AG10803 (cell line): ENCODE measurements around the gene ASIC5.
A peak's percentile ranks its signal among the peaks of the same experiment; 100 is the strongest.
"Not testable (repeated sequence)": the region's sequence is repeated elsewhere in the genome, so short reads cannot be mapped to it uniquely, and the experiment has no call there.

ENCODE experiments used
- DNase-seq: peaks from one replicate; pipeline ENCODE4 v3.0.0; 2010; ENCODE audit warnings: low read depth
- H3K4me3 ChIP-seq: 2 replicates; pipeline ENCODE4 v1.5.1; 2011; ENCODE audit warnings: mild to moderate bottlenecking, low read length, control low read depth
- TF ChIP-seq, protein P1 (sequence below): conservative IDR thresholded peaks from 2 replicates; pipeline ENCODE4 v1.5.1; 2011; ENCODE audit warnings: mild to moderate bottlenecking, low read length, control low read depth, inconsistent platforms

Gene ASIC5

DNA sequence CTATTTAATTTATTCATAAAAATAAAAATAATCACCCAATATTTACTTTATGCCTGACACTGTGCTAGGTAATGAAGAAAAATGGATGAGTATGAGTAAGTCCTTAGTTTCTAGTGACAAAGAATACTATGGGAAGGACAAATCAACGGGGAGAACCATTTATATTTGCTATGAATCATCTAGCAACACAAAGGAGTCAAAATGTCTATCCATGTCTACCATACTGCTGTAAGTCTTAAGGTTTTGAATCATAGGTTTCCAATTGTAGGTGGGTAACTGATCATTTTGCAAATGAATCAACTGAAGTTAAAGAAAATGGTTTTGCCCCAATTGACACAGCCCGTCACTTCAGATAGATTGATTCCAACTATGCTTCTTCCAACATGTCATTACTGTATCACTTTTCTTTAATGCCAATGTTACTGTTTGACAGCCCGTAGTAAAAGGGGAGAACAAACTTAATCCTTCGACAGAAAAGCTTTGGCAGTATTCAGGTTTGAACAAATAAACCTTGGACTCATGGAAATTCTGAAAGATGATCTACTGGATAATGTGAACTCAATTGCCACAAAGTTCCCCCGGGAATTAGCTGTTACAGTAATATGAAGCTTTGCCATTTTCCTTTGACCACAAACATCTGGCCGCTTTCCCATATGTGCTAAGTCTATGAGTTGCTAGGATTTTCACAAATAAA lies 40.6 kb upstream of the ASIC5 start:
- H3K4me3 ChIP-seq: no peak overlapping the region
- TF ChIP-seq, protein P1, sequence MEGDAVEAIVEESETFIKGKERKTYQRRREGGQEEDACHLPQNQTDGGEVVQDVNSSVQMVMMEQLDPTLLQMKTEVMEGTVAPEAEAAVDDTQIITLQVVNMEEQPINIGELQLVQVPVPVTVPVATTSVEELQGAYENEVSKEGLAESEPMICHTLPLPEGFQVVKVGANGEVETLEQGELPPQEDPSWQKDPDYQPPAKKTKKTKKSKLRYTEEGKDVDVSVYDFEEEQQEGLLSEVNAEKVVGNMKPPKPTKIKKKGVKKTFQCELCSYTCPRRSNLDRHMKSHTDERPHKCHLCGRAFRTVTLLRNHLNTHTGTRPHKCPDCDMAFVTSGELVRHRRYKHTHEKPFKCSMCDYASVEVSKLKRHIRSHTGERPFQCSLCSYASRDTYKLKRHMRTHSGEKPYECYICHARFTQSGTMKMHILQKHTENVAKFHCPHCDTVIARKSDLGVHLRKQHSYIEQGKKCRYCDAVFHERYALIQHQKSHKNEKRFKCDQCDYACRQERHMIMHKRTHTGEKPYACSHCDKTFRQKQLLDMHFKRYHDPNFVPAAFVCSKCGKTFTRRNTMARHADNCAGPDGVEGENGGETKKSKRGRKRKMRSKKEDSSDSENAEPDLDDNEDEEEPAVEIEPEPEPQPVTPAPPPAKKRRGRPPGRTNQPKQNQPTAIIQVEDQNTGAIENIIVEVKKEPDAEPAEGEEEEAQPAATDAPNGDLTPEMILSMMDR: no peak
- peak; percentile 99 for DNase-seq

DNA sequence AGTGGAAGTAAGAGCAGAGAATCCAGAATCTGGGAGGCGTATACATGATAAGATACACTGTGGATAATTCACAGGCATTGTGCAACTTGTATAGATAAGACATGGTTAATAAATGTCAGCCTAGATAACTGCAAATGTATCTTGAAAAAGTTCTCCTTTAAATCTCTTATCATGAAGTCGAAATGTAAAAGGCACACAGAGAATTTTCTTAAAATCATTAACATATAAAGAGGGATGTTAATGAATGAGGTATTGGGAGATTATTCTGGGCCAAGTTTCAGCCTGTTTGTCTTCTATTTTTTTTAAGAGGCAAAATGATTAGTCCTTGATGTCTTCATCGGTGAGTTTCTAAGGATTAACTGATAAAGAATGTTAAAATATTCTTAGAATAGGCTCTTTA lies 38.3 kb upstream of the ASIC5 start:
- no peak for DNase-seq
- H3K4me3 ChIP-seq: no peak overlapping the region
- TF ChIP-seq, protein P1: no peak

DNA sequence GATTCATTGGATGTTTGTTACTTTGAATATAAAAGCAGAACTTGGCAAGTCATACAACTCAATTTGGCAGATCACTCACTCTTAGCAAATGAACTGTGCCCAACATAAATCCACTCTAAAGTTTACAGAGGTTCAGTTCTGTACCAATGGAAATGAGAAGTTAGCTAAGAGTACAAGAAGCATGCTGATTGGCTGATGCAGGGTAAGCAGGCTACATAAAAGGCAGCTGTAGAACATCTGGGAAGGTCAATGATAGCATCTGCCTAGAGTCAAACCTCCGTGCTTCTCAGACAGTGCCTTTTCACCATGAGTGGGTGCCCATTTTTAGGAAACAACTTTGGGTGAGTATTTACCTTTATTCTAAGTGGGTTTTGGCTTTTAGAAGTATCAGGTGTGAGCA lies 37.4 kb upstream of the ASIC5 start, which contains the start of gene TDO2:
TDO2 (plus strand) TSS at position 244 of the 400 bp plus-strand sequence; CDS start at position 307, 63 bp downstream.
- DNase-seq: no peak
- no peak within 1 kb of the TSS for H3K4me3 ChIP-seq
- TF ChIP-seq, protein P1: no peak

GRCh38 chr4:155901013-155901412 lies 34.9 kb upstream of the ASIC5 start:
- no peak overlapping the region for H3K4me3 ChIP-seq
- TF ChIP-seq, protein P1: no peak
- no peak for DNase-seq

DNA sequence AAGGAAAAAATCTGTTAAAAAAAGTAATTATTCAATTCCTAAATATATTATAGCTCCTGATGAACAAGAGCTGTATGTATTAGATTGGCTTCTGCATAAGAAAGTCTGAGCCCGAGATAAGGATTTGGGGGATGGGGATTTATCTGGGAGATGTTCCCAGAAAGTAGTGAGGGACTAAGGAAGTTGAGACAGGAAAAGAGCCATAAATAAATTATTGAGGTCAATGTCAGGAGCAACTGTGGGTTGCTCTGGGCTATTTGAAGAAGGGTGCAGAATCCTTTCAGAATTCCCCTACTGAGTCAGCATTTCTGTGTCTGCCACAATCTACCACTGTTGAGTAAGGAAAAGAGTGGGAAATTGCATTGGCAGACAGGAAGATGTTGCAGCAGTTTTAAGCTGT lies 34.3 kb upstream of the ASIC5 start:
- H3K4me3 ChIP-seq: no peak overlapping the region
- DNase-seq: peak; percentile 51
- TF ChIP-seq, protein P1: no peak

GRCh38 chr4:155899891-155900290 lies 33.8 kb upstream of the ASIC5 start:
- H3K4me3 ChIP-seq: no peak overlapping the region
- TF ChIP-seq, protein P1: no peak
- no peak for DNase-seq

DNA sequence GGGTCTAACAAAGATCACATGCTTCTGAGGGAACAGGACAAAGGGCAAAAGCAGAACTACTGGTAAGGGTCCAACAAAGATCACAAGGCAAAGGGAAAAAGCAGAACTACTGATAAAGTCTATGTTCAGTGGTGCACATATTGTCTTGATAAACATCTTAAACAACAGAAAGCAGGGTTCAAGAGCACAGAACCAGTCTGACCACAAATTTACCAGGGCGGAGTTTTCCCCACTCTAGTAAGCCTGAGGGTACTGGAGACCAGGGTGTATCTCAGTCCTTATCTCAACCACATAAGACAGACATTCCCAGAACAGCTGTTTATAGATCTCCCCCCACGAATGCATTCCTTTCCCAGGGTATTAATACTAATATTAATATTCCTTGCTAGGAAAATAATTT lies 32.3 kb upstream of the ASIC5 start:
- H3K4me3 ChIP-seq, DNase-seq: not testable (repeated sequence)
